ENCODE data around the gene TMED1. TPM values are rescaled to one million over a fixed set of nuclear protein-coding genes. Genes with fewer than 3 reads are reported as not detected.

The TMED1 gene
- total and polyA plus RNA-seq, 2 experiments from 2014 or later, result 29.7 to 37.2 TPM

DNA sequence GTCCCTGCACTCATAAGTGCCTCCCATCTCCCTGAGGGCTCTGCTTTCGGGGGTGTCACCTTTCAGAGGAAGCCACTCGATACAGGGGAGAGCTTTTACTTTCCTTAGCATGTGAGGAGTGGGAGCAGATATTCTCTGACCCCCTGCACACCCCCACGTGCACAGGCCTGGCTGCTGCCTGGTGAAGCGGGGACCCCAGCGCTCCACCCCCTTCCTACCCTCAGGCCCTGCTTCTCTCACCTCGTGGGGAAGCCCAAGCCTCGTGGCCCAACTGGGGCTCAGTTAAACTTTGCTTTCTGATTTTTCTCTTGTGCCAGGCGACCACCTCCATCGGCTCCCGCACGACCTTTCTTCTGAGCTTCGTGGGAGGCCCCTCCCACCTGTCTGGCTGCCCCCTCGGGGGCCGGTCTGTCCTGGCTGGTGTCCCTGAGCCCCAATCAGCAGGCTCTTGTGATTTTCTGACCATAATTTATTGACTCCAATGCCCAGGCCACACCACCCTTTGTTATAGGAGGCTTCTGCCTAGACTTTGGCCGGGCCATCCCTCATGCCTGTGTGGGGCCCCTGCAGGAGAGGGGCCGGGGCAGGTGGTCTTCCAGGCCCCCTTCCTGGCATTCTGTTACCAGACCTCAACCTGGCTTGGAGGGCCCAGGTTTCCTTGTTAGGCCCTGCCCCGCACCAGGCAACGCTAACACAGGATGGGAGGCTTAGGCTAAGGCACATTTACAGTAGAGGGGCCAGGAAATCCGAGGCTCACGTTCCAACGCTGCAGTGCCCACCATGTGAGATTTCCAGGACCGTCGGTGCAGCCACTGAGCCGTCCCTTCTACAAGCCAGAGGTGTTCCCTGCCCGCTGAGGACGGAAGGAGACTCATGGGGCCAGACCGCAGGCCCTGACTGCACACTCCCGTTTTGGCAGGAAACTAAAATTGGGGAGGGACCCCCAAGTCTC, 3.7 kb downstream of the TMED1 start:
- H4K20me1 ChIP-seq (replicated peaks; ENCODE audit: insufficient read depth), result peaks cover 3% of the 10 kb centered on the region; the same call in 1 of the 2 replicates
- Mint-ChIP-seq H3K4me1 (no peaks in the 10 kb centered on the region), H3K27ac (no peak overlapping the region), H3K27me3 (ENCODE audit: insufficient read depth, low read depth, poor library complexity) (peaks cover 20% of the 10 kb centered on the region), H3K4me3 (no peak overlapping the region), H3K36me3 (ENCODE audit: low read depth) (peaks cover 29% of the 10 kb centered on the region), H3K9me3 (peaks cover 13% of the 10 kb centered on the region)
- peaks cover 6% of the 10 kb centered on the region for H3K9me2 ChIP-seq (ENCODE audit: insufficient read depth)
- H3K27me3 ChIP-seq (ENCODE audit: insufficient read depth), result peaks cover 5% of the 10 kb centered on the region
- H3K4me2 ChIP-seq, result no peak overlapping the region
- TF ChIP-seq, protein P1, sequence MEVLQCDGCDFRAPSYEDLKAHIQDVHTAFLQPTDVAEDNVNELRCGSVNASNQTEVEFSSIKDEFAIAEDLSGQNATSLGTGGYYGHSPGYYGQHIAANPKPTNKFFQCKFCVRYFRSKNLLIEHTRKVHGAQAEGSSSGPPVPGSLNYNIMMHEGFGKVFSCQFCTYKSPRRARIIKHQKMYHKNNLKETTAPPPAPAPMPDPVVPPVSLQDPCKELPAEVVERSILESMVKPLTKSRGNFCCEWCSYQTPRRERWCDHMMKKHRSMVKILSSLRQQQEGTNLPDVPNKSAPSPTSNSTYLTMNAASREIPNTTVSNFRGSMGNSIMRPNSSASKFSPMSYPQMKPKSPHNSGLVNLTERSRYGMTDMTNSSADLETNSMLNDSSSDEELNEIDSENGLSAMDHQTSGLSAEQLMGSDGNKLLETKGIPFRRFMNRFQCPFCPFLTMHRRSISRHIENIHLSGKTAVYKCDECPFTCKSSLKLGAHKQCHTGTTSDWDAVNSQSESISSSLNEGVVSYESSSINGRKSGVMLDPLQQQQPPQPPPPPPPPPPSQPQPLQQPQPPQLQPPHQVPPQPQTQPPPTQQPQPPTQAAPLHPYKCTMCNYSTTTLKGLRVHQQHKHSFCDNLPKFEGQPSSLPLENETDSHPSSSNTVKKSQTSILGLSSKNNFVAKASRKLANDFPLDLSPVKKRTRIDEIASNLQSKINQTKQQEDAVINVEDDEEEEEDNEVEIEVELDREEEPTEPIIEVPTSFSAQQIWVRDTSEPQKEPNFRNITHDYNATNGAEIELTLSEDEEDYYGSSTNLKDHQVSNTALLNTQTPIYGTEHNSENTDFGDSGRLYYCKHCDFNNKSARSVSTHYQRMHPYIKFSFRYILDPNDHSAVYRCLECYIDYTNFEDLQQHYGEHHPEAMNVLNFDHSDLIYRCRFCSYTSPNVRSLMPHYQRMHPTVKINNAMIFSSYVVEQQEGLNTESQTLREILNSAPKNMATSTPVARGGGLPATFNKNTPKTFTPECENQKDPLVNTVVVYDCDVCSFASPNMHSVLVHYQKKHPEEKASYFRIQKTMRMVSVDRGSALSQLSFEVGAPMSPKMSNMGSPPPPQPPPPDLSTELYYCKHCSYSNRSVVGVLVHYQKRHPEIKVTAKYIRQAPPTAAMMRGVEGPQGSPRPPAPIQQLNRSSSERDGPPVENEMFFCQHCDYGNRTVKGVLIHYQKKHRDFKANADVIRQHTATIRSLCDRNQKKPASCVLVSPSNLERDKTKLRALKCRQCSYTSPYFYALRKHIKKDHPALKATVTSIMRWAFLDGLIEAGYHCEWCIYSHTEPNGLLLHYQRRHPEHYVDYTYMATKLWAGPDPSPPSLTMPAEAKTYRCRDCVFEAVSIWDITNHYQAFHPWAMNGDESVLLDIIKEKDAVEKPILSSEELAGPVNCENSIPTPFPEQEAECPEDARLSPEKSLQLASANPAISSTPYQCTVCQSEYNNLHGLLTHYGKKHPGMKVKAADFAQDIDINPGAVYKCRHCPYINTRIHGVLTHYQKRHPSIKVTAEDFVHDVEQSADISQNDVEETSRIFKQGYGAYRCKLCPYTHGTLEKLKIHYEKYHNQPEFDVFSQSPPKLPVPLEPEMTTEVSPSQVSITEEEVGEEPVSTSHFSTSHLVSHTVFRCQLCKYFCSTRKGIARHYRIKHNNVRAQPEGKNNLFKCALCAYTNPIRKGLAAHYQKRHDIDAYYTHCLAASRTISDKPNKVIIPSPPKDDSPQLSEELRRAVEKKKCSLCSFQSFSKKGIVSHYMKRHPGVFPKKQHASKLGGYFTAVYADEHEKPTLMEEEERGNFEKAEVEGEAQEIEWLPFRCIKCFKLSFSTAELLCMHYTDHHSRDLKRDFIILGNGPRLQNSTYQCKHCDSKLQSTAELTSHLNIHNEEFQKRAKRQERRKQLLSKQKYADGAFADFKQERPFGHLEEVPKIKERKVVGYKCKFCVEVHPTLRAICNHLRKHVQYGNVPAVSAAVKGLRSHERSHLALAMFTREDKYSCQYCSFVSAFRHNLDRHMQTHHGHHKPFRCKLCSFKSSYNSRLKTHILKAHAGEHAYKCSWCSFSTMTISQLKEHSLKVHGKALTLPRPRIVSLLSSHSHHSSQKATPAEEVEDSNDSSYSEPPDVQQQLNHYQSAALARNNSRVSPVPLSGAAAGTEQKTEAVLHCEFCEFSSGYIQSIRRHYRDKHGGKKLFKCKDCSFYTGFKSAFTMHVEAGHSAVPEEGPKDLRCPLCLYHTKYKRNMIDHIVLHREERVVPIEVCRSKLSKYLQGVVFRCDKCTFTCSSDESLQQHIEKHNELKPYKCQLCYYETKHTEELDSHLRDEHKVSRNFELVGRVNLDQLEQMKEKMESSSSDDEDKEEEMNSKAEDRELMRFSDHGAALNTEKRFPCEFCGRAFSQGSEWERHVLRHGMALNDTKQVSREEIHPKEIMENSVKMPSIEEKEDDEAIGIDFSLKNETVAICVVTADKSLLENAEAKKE (CRISPR knock-in tag; IDR thresholded peaks at IDR 0.05), result no peak
- TF ChIP-seq, protein P2, sequence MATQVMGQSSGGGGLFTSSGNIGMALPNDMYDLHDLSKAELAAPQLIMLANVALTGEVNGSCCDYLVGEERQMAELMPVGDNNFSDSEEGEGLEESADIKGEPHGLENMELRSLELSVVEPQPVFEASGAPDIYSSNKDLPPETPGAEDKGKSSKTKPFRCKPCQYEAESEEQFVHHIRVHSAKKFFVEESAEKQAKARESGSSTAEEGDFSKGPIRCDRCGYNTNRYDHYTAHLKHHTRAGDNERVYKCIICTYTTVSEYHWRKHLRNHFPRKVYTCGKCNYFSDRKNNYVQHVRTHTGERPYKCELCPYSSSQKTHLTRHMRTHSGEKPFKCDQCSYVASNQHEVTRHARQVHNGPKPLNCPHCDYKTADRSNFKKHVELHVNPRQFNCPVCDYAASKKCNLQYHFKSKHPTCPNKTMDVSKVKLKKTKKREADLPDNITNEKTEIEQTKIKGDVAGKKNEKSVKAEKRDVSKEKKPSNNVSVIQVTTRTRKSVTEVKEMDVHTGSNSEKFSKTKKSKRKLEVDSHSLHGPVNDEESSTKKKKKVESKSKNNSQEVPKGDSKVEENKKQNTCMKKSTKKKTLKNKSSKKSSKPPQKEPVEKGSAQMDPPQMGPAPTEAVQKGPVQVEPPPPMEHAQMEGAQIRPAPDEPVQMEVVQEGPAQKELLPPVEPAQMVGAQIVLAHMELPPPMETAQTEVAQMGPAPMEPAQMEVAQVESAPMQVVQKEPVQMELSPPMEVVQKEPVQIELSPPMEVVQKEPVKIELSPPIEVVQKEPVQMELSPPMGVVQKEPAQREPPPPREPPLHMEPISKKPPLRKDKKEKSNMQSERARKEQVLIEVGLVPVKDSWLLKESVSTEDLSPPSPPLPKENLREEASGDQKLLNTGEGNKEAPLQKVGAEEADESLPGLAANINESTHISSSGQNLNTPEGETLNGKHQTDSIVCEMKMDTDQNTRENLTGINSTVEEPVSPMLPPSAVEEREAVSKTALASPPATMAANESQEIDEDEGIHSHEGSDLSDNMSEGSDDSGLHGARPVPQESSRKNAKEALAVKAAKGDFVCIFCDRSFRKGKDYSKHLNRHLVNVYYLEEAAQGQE (IDR thresholded peaks at IDR 0.05; ENCODE audit: unreplicated experiment), result no peak
- no peak for TF ChIP-seq NANOG (IDR thresholded peaks at IDR 0.05; ENCODE audit: borderline replicate concordance)
- TF ChIP-seq, protein P3, sequence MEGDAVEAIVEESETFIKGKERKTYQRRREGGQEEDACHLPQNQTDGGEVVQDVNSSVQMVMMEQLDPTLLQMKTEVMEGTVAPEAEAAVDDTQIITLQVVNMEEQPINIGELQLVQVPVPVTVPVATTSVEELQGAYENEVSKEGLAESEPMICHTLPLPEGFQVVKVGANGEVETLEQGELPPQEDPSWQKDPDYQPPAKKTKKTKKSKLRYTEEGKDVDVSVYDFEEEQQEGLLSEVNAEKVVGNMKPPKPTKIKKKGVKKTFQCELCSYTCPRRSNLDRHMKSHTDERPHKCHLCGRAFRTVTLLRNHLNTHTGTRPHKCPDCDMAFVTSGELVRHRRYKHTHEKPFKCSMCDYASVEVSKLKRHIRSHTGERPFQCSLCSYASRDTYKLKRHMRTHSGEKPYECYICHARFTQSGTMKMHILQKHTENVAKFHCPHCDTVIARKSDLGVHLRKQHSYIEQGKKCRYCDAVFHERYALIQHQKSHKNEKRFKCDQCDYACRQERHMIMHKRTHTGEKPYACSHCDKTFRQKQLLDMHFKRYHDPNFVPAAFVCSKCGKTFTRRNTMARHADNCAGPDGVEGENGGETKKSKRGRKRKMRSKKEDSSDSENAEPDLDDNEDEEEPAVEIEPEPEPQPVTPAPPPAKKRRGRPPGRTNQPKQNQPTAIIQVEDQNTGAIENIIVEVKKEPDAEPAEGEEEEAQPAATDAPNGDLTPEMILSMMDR (conservative IDR thresholded peaks at IDR 0.05; ENCODE audit: low read depth in 2 of 2), result no peak
- no peak for TF ChIP-seq EZH2phosphoT487 (IDR thresholded peaks at IDR 0.05; ENCODE audit: unreplicated experiment)
- TF ChIP-seq ZNF331 (CRISPR knock-in tag; IDR thresholded peaks at IDR 0.05; ENCODE audit: low read depth), result no peak
- TF ChIP-seq STAT1 (IDR thresholded peaks at IDR 0.05; ENCODE audit: unreplicated experiment), result no peak
- TF ChIP-seq EZH2 (IDR thresholded peaks at IDR 0.05; ENCODE audit: low read depth, unreplicated experiment), result no peak
- TF ChIP-seq CREB1 (CRISPR knock-in tag; IDR thresholded peaks at IDR 0.05; ENCODE audit: low read depth), result no peak
- TF ChIP-seq JUNB (IDR thresholded peaks at IDR 0.05; ENCODE audit: unreplicated experiment), result no peak
- TF ChIP-seq ZNF114 (CRISPR knock-in tag; IDR thresholded peaks at IDR 0.05), result no peak
- H3K27ac ChIP-seq (ENCODE audit: low read depth), result no peak overlapping the region
- no peaks in the 10 kb centered on the region for H3K79me2 ChIP-seq (replicated peaks; ENCODE audit: insufficient read depth)
- H3F3A ChIP-seq (replicated peaks; ENCODE audit: low read depth), result peaks cover 13% of the 10 kb centered on the region
- ATAC-seq, result no peak
- no peak for DNase-seq (ENCODE audit: low spot score)
- H3K4me1 ChIP-seq (ENCODE audit: insufficient read depth), result no peaks in the 10 kb centered on the region
- 0 out of 2 replicates have a peak, but pooled peaks cover 3% of the 10 kb centered on the region for H3K36me3 ChIP-seq (ENCODE audit: insufficient read depth)
- H2AFZ ChIP-seq, result no peak overlapping the region
- H3K4me3 ChIP-seq, result no peak overlapping the region
